ENCODE data around the gene EFNA5.

The EFNA5 gene

GRCh38 chr5:107571621-107572536 lies 98.9 kb downstream of the EFNA5 start (continued):
- TF ChIP-seq ZBTB26 (tag by site-specific recombination; optimal IDR thresholded peaks at IDR 0.05) (no peak), ZNF423 (tag by site-specific recombination; IDR thresholded peaks at IDR 0.05) (peak; percentile 75; the same call in 1 of the 2 replicates), ZNF157 (tag by site-specific recombination; IDR thresholded peaks at IDR 0.05) (no peak), ZNF501 (tag by site-specific recombination; IDR thresholded peaks at IDR 0.05) (peak; percentile 66; the same call in 1 of the 2 replicates), ZNF23 (tag by site-specific recombination; IDR thresholded peaks at IDR 0.05; ENCODE audit: borderline replicate concordance) (no peak), GLI4 (tag by site-specific recombination; IDR thresholded peaks at IDR 0.05) (no peak), BCL6B (tag by site-specific recombination; IDR thresholded peaks at IDR 0.05) (no peak), HOXC10 (CRISPR knock-in tag; IDR thresholded peaks at IDR 0.05) (no peak), ZNF837 (tag by site-specific recombination; IDR thresholded peaks at IDR 0.05) (no peak; the same call in none of the 2 replicates), OVOL3 (tag by site-specific recombination; IDR thresholded peaks at IDR 0.05) (no peak), ZSCAN16 (tag by site-specific recombination; IDR thresholded peaks at IDR 0.05) (no peak), ZNF19 (tag by site-specific recombination; IDR thresholded peaks at IDR 0.05; ENCODE audit: low read depth) (no peak), ZNF311 (tag by site-specific recombination; IDR thresholded peaks at IDR 0.05; ENCODE audit: borderline replicate concordance) (no peak), YY2 (tag by site-specific recombination; IDR thresholded peaks at IDR 0.05) (no peak), ZNF266 (tag by site-specific recombination; IDR thresholded peaks at IDR 0.05; ENCODE audit: low read depth) (no peak), WT1 (tag by site-specific recombination; IDR thresholded peaks at IDR 0.05) (peak; percentile 80), ZNF658 (tag by site-specific recombination; IDR thresholded peaks at IDR 0.05) (no peak), ZNF202 (tag by site-specific recombination; IDR thresholded peaks at IDR 0.05; ENCODE audit: borderline replicate concordance) (no peak), ATF2 (tag by site-specific recombination; IDR thresholded peaks at IDR 0.05; ENCODE audit: low read depth) (peak; percentile 14; the same call in 1 of the 2 replicates), ZNF48 (tag by site-specific recombination; IDR thresholded peaks at IDR 0.05) (no peak), ZNF664 (tag by site-specific recombination; IDR thresholded peaks at IDR 0.05) (no peak), ZNF132 (tag by site-specific recombination; IDR thresholded peaks at IDR 0.05; ENCODE audit: borderline replicate concordance) (no peak), ZBTB1 (tag by site-specific recombination; IDR thresholded peaks at IDR 0.05) (no peak), ZNF354C (tag by site-specific recombination; IDR thresholded peaks at IDR 0.05; ENCODE audit: borderline replicate concordance, low read depth) (no peak), ZNF169 (tag by site-specific recombination; IDR thresholded peaks at IDR 0.05) (no peak), PRDM4 (tag by site-specific recombination; IDR thresholded peaks at IDR 0.05) (0 out of 2 replicates have a peak, but pooled peaks have one; percentile 32), HOXA7 (CRISPR knock-in tag; IDR thresholded peaks at IDR 0.05; ENCODE audit: borderline replicate concordance) (no peak), KLF17 (tag by site-specific recombination; IDR thresholded peaks at IDR 0.05) (peak; percentile 62), ZNF223 (tag by site-specific recombination; IDR thresholded peaks at IDR 0.05) (peak; percentile 46; the same call in 1 of the 2 replicates), ZNF629 (tag by site-specific recombination; IDR thresholded peaks at IDR 0.05) (peak; percentile 91), ZSCAN23 (tag by site-specific recombination; IDR thresholded peaks at IDR 0.05) (no peak), ZBTB20 (tag by site-specific recombination; IDR thresholded peaks at IDR 0.05) (peak; percentile 63; the same call in 1 of the 2 replicates), ZNF510 (tag by site-specific recombination; IDR thresholded peaks at IDR 0.05; ENCODE audit: insufficient replicate concordance) (no peak)

Data from HEK293 (cell line).